Epithelial cell of esophagus (primary cell): Measurements from ENCODE around the gene MT1B.
"Not testable (repeated sequence)": the region's sequence is repeated elsewhere in the genome, so short reads cannot be mapped to it uniquely, and the experiment has no call there.

Experiments used
- DNase-seq: peaks from one replicate; pipeline ENCODE4 v3.0.0; 2010; ENCODE audit warnings: low read depth
- H3K4me3 ChIP-seq: 2 replicates; pipeline ENCODE4 v1.5.1; 2011; ENCODE audit warnings: mild to moderate bottlenecking, low read length, control low read depth
- CTCF ChIP-seq: IDR thresholded peaks from 2 replicates; pipeline ENCODE4 v1.5.1; 2011; ENCODE audit warnings: low read depth, mild to moderate bottlenecking, low read length, control low read depth, inconsistent platforms; ENCODE audit not compliant: insufficient read depth; ENCODE audit errors: missing control alignments

MT1B gene

GRCh38 chr16:56669005-56669839 is 17.5 kb downstream of the MT1B start, which contains the start of gene MT1H:
TSS of gene MT1H (plus strand) at chr16:56669814. CDS start at chr16:56669885, 71 bp downstream.
- no peak within 1 kb of the TSS for H3K4me3 ChIP-seq
- DNase-seq = no peak

GRCh38 chr16:56669840-56670619 is 18.3 kb downstream of the MT1B start:
- no peak overlapping the region for H3K4me3 ChIP-seq
- no peak for DNase-seq
- no peak for TF ChIP-seq CTCF

More at GRCh38 chr16:56669005-56669839, 17.5 kb downstream of the MT1B start, which contains the start of gene MT1H:
- TF ChIP-seq CTCF = no peak

- DNase-seq = no peak
- H3K4me3 ChIP-seq = no peak overlapping the region
- TF ChIP-seq CTCF = no peak
These were observed 18.9 kb downstream of the MT1B start for GRCh38 chr16:56670620-56670934.

GRCh38 chr16:56671691-56672090 is 20.0 kb downstream of the MT1B start:
- not testable (repeated sequence) for DNase-seq, H3K4me3 ChIP-seq

GRCh38 chr16:56672171-56672570 is 20.5 kb downstream of the MT1B start:
- not testable (repeated sequence) for H3K4me3 ChIP-seq, DNase-seq

- DNase-seq = peak; percentile 30
- no peak overlapping the region for H3K4me3 ChIP-seq
- no peak for TF ChIP-seq CTCF
These were observed 21.3 kb downstream of the MT1B start for GRCh38 chr16:56672761-56673536.

GRCh38 chr16:56673921-56674320 is 22.2 kb downstream of the MT1B start:
- DNase-seq = peak; percentile 61
- no peak overlapping the region for H3K4me3 ChIP-seq
- peak; percentile 76 for TF ChIP-seq CTCF

- DNase-seq, H3K4me3 ChIP-seq: not testable (repeated sequence)
These were observed 22.9 kb downstream of the MT1B start for GRCh38 chr16:56674570-56674969.
